Measurements from ENCODE around the gene BBS2. TPM values are rescaled to one million over a fixed set of nuclear protein-coding genes. Genes with fewer than 3 reads are reported as not detected.

The BBS2 gene
- total RNA-seq, 4 donors from 2014 or later, result 44.1 to 209 (median 82.8) TPM

GRCh38 chr16:56450275-56450985, 69.4 kb downstream of the BBS2 start:
- DNase-seq, result no peak
- Histone ChIP-seq H3K36me3 (no peaks in the 10 kb centered on the region), H3K4me1 (peaks cover 10 to 14% of the 10 kb centered on the region in 2 donors), H3K27me3 (no peaks in the 10 kb centered on the region), H3K27ac (peak overlapping the region; percentile 57 to 74), H3K4me3 (peak overlapping the region; percentile 87 to 98), H3K9me3 (no peaks in the 10 kb centered on the region)
- TF ChIP-seq POLR2A (IDR thresholded peaks at IDR 0.05) (no peak), CTCF (IDR thresholded peaks at IDR 0.05) (no peak)
- intact Hi-C loops (cut with DNase I; ENCODE audit: low total_unique reads), result no loop called here

DNA sequence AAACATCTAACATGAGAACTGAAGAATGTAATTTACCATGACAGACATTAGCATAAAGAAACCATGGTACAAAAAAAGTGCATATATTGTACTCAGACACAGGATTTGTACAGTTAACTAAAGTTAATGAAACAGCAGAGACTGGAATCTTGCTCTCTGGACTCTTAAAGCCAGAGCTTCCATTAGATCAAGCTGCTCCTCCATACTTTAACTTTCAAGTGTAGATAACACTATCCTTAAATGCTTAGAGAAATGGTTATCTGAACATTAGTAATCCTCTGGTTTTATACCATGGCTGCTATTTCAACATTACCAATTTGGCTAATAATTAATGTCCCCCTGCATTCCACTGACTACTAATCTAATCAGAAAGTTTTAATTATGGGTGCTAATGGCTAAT, 71.8 kb downstream of the BBS2 start:
- intact Hi-C loops (cut with DNase I; ENCODE audit: low total_unique reads), result no loop called here
- no peak for DNase-seq
- TF ChIP-seq CTCF (IDR thresholded peaks at IDR 0.05) (no peak), POLR2A (IDR thresholded peaks at IDR 0.05) (no peak)
- no peak overlapping the region for H3K4me3 ChIP-seq
- H3K9me3 ChIP-seq, result no peaks in the 10 kb centered on the region
- no peaks in the 10 kb centered on the region for H3K36me3 ChIP-seq
- peaks cover 10% of the 10 kb centered on the region in 2 donors for H3K4me1 ChIP-seq
- no peak overlapping the region for H3K27ac ChIP-seq
- no peaks in the 10 kb centered on the region for H3K27me3 ChIP-seq

DNA sequence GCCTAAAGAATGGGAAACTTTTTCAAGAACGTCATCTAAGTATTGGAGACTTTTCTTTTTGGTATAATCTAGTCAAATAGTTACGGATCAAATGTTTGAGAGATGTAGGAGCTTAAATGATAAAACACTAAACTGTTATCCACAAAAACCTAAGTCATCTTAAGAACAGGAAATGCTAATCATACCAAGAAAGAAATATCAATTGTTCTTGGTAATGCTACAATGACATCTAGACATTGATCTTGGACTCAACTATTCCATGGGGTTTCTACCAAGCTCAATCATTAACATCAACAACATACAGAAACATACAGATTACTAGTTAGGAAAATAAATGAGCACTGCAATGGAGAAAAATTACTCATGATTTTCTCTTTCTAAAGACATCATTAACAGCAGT, 72.5 kb downstream of the BBS2 start:
- Histone ChIP-seq H3K4me3 (no peak overlapping the region), H3K27me3 (no peaks in the 10 kb centered on the region), H3K27ac (no peak overlapping the region), H3K4me1 (peaks cover 7 to 10% of the 10 kb centered on the region in 2 donors), H3K9me3 (no peaks in the 10 kb centered on the region), H3K36me3 (no peaks in the 10 kb centered on the region)
- no peak for DNase-seq
- TF ChIP-seq POLR2A (IDR thresholded peaks at IDR 0.05) (no peak), CTCF (IDR thresholded peaks at IDR 0.05) (no peak)
- intact Hi-C loops (cut with DNase I; ENCODE audit: low total_unique reads), result no loop called here

- H3K4me1 ChIP-seq, result no peaks in the 10 kb centered on the region
- no peak overlapping the region for H3K4me3 ChIP-seq
- no peaks in the 10 kb centered on the region for H3K9me3 ChIP-seq
- TF ChIP-seq POLR2A (IDR thresholded peaks at IDR 0.05), result no peak
- no peak for TF ChIP-seq CTCF (IDR thresholded peaks at IDR 0.05)
- no peak for DNase-seq
- no peak overlapping the region for H3K27ac ChIP-seq
- H3K36me3 ChIP-seq, result no peaks in the 10 kb centered on the region
- H3K27me3 ChIP-seq, result no peaks in the 10 kb centered on the region
- intact Hi-C loops (cut with DNase I; ENCODE audit: low total_unique reads), result no loop called here
Measured at GRCh38 chr16:56438038-56438437, 81.8 kb downstream of the BBS2 start.

GRCh38 chr16:56436258-56436657, 83.6 kb downstream of the BBS2 start:
- no peak for DNase-seq
- Histone ChIP-seq H3K27me3 (no peaks in the 10 kb centered on the region), H3K4me3 (no peak overlapping the region), H3K27ac (no peak overlapping the region), H3K4me1 (no peaks in the 10 kb centered on the region), H3K36me3 (no peaks in the 10 kb centered on the region), H3K9me3 (no peaks in the 10 kb centered on the region)
- intact Hi-C loops (cut with DNase I; ENCODE audit: low total_unique reads), result no loop called here
- no peak for TF ChIP-seq CTCF (IDR thresholded peaks at IDR 0.05)
- TF ChIP-seq POLR2A (IDR thresholded peaks at IDR 0.05), result no peak

Other genes with a start within 250 kb of the BBS2 start
- 100 to 1,000 TPM in 2 of 4 donors, 10 to 100 TPM in 2; 81.5 to 190 (median 112) TPM for gene AMFR, start 94.5 kb downstream of the BBS2 start, total RNA-seq
- gene NUDT21, start 68.7 kb downstream of the BBS2 start, total RNA-seq, result 100 to 1,000 TPM in 2 of 4 donors, 10 to 100 TPM in 2; 23.1 to 184 (median 89.2) TPM
- 10 to 100 TPM in 2 of 4 donors, 1 to 10 TPM in 2; 5.0 to 78.9 (median 20.3) TPM for gene OGFOD1, start 68.5 kb downstream of the BBS2 start, total RNA-seq
- not detected for gene MT4, start 45.0 kb upstream of the BBS2 start, total RNA-seq
- gene MT3, start 69.5 kb upstream of the BBS2 start, total RNA-seq, result not detected
- gene MT2A, start 88.6 kb upstream of the BBS2 start, total RNA-seq, result 100 to 1,000 TPM in 1 of 4 donors, 10 to 100 TPM in 1, under 1 TPM in 2; 0.69 to 152 (median 17.4) TPM
- gene MT1E, start 105.8 kb upstream of the BBS2 start, total RNA-seq, result 10 to 100 TPM in 2 of 4 donors, under 1 TPM in 1, not detected in 1; 0.48 to 51.9 (median 51.2) TPM
- gene MT1M, start 112.6 kb upstream of the BBS2 start, total RNA-seq, result 10 to 100 TPM in 1 of 4 donors, 1 to 10 TPM in 1, not detected in 2; 6.2 to 16.6 TPM
- 10 to 100 TPM in 1 of 4 donors, not detected in 3; 13.8 TPM for gene MT1A, start 118.6 kb upstream of the BBS2 start, total RNA-seq
- not detected for gene MT1B, start 131.9 kb upstream of the BBS2 start, total RNA-seq
- 1 to 10 TPM in 1 of 4 donors, not detected in 3; 2.1 TPM for gene MT1F, start 137.9 kb upstream of the BBS2 start, total RNA-seq
- gene MT1G, start 148.0 kb upstream of the BBS2 start, total RNA-seq, result 10 to 100 TPM in 1 of 4 donors, not detected in 3; 51.8 TPM
- not detected for gene MT1H, start 149.8 kb upstream of the BBS2 start, total RNA-seq
- 100 to 1,000 TPM in 1 of 4 donors, 10 to 100 TPM in 2, 1 to 10 TPM in 1; 7.4 to 201 (median 66.3) TPM for gene MT1X, start 162.4 kb upstream of the BBS2 start, total RNA-seq
- 10 to 100 TPM; 17.6 to 71.0 (median 34.5) TPM for gene NUP93, start 210.1 kb upstream of the BBS2 start, total RNA-seq

Data from uterus (tissue), 4 donors.